Neural progenitor cell (in vitro differentiated cells): ENCODE measurements around the gene B3GLCT. TPM values are rescaled to one million over a fixed set of nuclear protein-coding genes. Genes with fewer than 3 reads are reported as not detected.
"Not testable (repeated sequence)": the region's sequence is repeated elsewhere in the genome, so short reads cannot be mapped to it uniquely, and the experiment has no call there.

Source experiments
- DNase-seq: peaks from one replicate; pipeline ENCODE4 v3.0.0-alpha.2; 2016; ENCODE audit warnings: low spot score
- H2AFZ ChIP-seq: fragments of 200-600 bp; sonication (generic); replicated peaks from 2 replicates; pipeline ENCODE4 v1.6.1; 2016; ENCODE audit warnings: antibody characterized with exemption
- H3F3A ChIP-seq: fragments of 200-600 bp; sonication (generic); 2 replicates; pipeline ENCODE4 v1.6.1; 2016; ENCODE audit warnings: antibody characterized with exemption, low read depth
- H3K27ac ChIP-seq: fragments of 200-600 bp; sonication (generic); 2 replicates; pipeline ENCODE4 v1.5.1; 2016; ENCODE audit warnings: mild to moderate bottlenecking
- H3K27me3 ChIP-seq: fragments of 200-600 bp; sonication (generic); 2 replicates; pipeline ENCODE4 v1.6.1; 2016; ENCODE audit warnings: mild to moderate bottlenecking, moderate library complexity
- H3K36me3 ChIP-seq: fragments of 200-600 bp; sonication (generic); 2 replicates; pipeline ENCODE4 v1.5.1; 2016
- H3K4me1 ChIP-seq: fragments of 200-600 bp; sonication (generic); 2 replicates; pipeline ENCODE4 v1.6.1; 2016; ENCODE audit warnings: mixed run types
- H3K4me2 ChIP-seq: fragments of 200-600 bp; sonication (generic); 2 replicates; pipeline ENCODE4 v1.6.1; 2016
- H3K4me3 ChIP-seq: fragments of 200-600 bp; sonication (generic); 2 replicates; pipeline ENCODE4 v1.5.1; 2016
- H3K79me2 ChIP-seq: fragments of 200-600 bp; sonication (generic); 2 replicates; pipeline ENCODE4 v1.6.1; 2016; ENCODE audit warnings: low read depth
- H3K9ac ChIP-seq: fragments of 200-600 bp; sonication (generic); 2 replicates; pipeline ENCODE4 v1.6.1; 2016
- H3K9me3 ChIP-seq: fragments of 200-600 bp; sonication (generic); 2 replicates; pipeline ENCODE4 v1.5.1; 2016; ENCODE audit warnings: low read depth
- H4K20me1 ChIP-seq: fragments of 200-600 bp; sonication (generic); 2 replicates; pipeline ENCODE4 v1.6.1; 2016; ENCODE audit warnings: low read depth
- H3K27ac Mint-ChIP-seq: 3 replicates; pipeline ENCODE4 v1.8.0; 2021; ENCODE audit warnings: mixed read lengths
- H3K27me3 Mint-ChIP-seq: 2 replicates; pipeline ENCODE4 v1.8.0; 2022; ENCODE audit warnings: low read depth, mild to moderate bottlenecking, inconsistent platforms, moderate library complexity, mixed read lengths; ENCODE audit not compliant: insufficient read depth
- H3K36me3 Mint-ChIP-seq: 3 replicates; pipeline ENCODE4 v1.8.0; 2021; ENCODE audit warnings: mixed read lengths
- H3K4me1 Mint-ChIP-seq: 3 replicates; pipeline ENCODE4 v1.8.0; 2021; ENCODE audit warnings: mixed read lengths
- H3K4me3 Mint-ChIP-seq: 3 replicates; pipeline ENCODE4 v1.8.0; 2021; ENCODE audit warnings: mild to moderate bottlenecking, moderate library complexity, mixed read lengths
- H3K9me3 Mint-ChIP-seq: 3 replicates; pipeline ENCODE4 v1.8.0; 2020; ENCODE audit warnings: mixed read lengths
- CTCF ChIP-seq: fragments of 200-600 bp; sonication (generic); IDR thresholded peaks from 2 replicates; pipeline ENCODE4 v1.5.1; 2017; ENCODE audit warnings: antibody characterized with exemption, mild to moderate bottlenecking
- EZH2 ChIP-seq: fragments of 200-600 bp; sonication (generic); IDR thresholded peaks from 2 replicates; pipeline ENCODE4 v1.6.1; 2017; ENCODE audit warnings: antibody characterized with exemption, mild to moderate bottlenecking, moderate library complexity
- EZH2phosphoT487 ChIP-seq: fragments of 200-600 bp; sonication (generic); IDR thresholded peaks from 2 replicates; pipeline ENCODE4 v1.6.1; 2017; ENCODE audit warnings: antibody characterized with exemption
- total RNA-seq: library from RNA; depleted of rRNA; stranded (reverse); fragments of >200 nt; gene quantifications from 2 replicates; pipeline ENCODE4 v1.2.3, GENCODE V29; 2015; ENCODE audit warnings: low replicate concordance

B3GLCT gene
- total RNA-seq, 1 donor from 2014 or later = 16.9 TPM

- H3K79me2 ChIP-seq = no peaks in the 10 kb centered on the region
- Mint-ChIP-seq H3K36me3 (peaks cover 32% of the 10 kb centered on the region), H3K9me3 (peaks cover 3% of the 10 kb centered on the region), H3K4me3 (no peak overlapping the region), H3K4me1 (no peaks in the 10 kb centered on the region), H3K27ac (no peak overlapping the region), H3K27me3 (no peaks in the 10 kb centered on the region)
- no peaks in the 10 kb centered on the region for H3K27me3 ChIP-seq
- H3K9me3 ChIP-seq = no peaks in the 10 kb centered on the region
- no peaks in the 10 kb centered on the region for H3F3A ChIP-seq
- H3K4me3 ChIP-seq = no peak overlapping the region
- H2AFZ ChIP-seq = no peak overlapping the region
- no peak overlapping the region for H3K4me2 ChIP-seq
- TF ChIP-seq EZH2phosphoT487 (no peak), EZH2 (no peak), CTCF (no peak)
- H3K36me3 ChIP-seq = no peaks in the 10 kb centered on the region
- peaks cover 4% of the 10 kb centered on the region for H3K4me1 ChIP-seq
- H3K9ac ChIP-seq = no peak overlapping the region
- H3K27ac ChIP-seq = no peak overlapping the region
- no peak for DNase-seq
- no peaks in the 10 kb centered on the region for H4K20me1 ChIP-seq
Observed at GRCh38 chr13:31331068-31331467, 131.3 kb downstream of the B3GLCT start.

GRCh38 chr13:31334547-31334946 is 134.8 kb downstream of the B3GLCT start:
- H3K4me3 Mint-ChIP-seq = no peak overlapping the region
- H3K4me3 ChIP-seq = no peak overlapping the region
- H2AFZ ChIP-seq = no peak overlapping the region
- no peaks in the 10 kb centered on the region for H3F3A ChIP-seq
- H3K27me3 ChIP-seq = no peaks in the 10 kb centered on the region
- H3K27me3 Mint-ChIP-seq = no peaks in the 10 kb centered on the region
- peaks cover 30% of the 10 kb centered on the region for H3K9me3 Mint-ChIP-seq
- no peaks in the 10 kb centered on the region for H3K9me3 ChIP-seq
- H3K4me1 Mint-ChIP-seq = no peaks in the 10 kb centered on the region
- H3K79me2 ChIP-seq = no peaks in the 10 kb centered on the region
- no peak for DNase-seq
- H3K9ac ChIP-seq = no peak overlapping the region
- H3K4me1 ChIP-seq = no peaks in the 10 kb centered on the region
- H3K36me3 ChIP-seq = no peaks in the 10 kb centered on the region
- peaks cover 12% of the 10 kb centered on the region for H3K36me3 Mint-ChIP-seq
- H3K4me2 ChIP-seq = no peak overlapping the region
- H3K27ac ChIP-seq = no peak overlapping the region
- H4K20me1 ChIP-seq = no peaks in the 10 kb centered on the region
- TF ChIP-seq EZH2phosphoT487 (no peak), EZH2 (no peak), CTCF (no peak)
- no peak overlapping the region for H3K27ac Mint-ChIP-seq

- Histone ChIP-seq H4K20me1 (no peaks in the 10 kb centered on the region), H3K4me3 (no peak overlapping the region), H3K9ac (no peak overlapping the region), H3K4me1 (no peaks in the 10 kb centered on the region), H3K9me3 (no peaks in the 10 kb centered on the region), H3K36me3 (no peaks in the 10 kb centered on the region), H3K27ac (no peak overlapping the region), H3K4me2 (no peak overlapping the region), H2AFZ (no peak overlapping the region), H3K79me2 (no peaks in the 10 kb centered on the region), H3F3A (no peaks in the 10 kb centered on the region), H3K27me3 (no peaks in the 10 kb centered on the region)
- H3K9me3 Mint-ChIP-seq = peaks cover 30% of the 10 kb centered on the region
- H3K27ac Mint-ChIP-seq = no peak overlapping the region
- H3K27me3 Mint-ChIP-seq = no peaks in the 10 kb centered on the region
- no peaks in the 10 kb centered on the region for H3K4me1 Mint-ChIP-seq
- peaks cover 8% of the 10 kb centered on the region for H3K36me3 Mint-ChIP-seq
- DNase-seq = no peak
- no peak overlapping the region for H3K4me3 Mint-ChIP-seq
- TF ChIP-seq CTCF = no peak
- no peak for TF ChIP-seq EZH2phosphoT487
- no peak for TF ChIP-seq EZH2
Observed at GRCh38 chr13:31334994-31335557, 135.3 kb downstream of the B3GLCT start.

- not testable (repeated sequence) for H3K9me3 ChIP-seq, H3K36me3 ChIP-seq, H2AFZ ChIP-seq, H3K9ac ChIP-seq, H4K20me1 ChIP-seq, H3K4me2 ChIP-seq, H3K4me3 Mint-ChIP-seq, H3K27ac ChIP-seq, H3K27me3 ChIP-seq, H3K4me1 Mint-ChIP-seq, H3K27me3 Mint-ChIP-seq, H3K36me3 Mint-ChIP-seq, H3F3A ChIP-seq, H3K4me1 ChIP-seq, H3K27ac Mint-ChIP-seq, H3K79me2 ChIP-seq, DNase-seq, H3K4me3 ChIP-seq
- H3K9me3 Mint-ChIP-seq = peaks cover 46% of the 10 kb centered on the region
Observed at GRCh38 chr13:31339616-31340015, 139.8 kb downstream of the B3GLCT start.

GRCh38 chr13:31340848-31341247 is 141.1 kb downstream of the B3GLCT start:
- not testable (repeated sequence) for H3K4me3 Mint-ChIP-seq, H3K4me3 ChIP-seq
- H3K9me3 Mint-ChIP-seq = peaks cover 46% of the 10 kb centered on the region

More at GRCh38 chr13:31340848-31341247, 141.1 kb downstream of the B3GLCT start:
- not testable (repeated sequence) for H3K27me3 ChIP-seq, H3K4me1 ChIP-seq, H3K4me1 Mint-ChIP-seq, H3K79me2 ChIP-seq, DNase-seq, H3F3A ChIP-seq, H3K27me3 Mint-ChIP-seq, H3K9ac ChIP-seq, H3K4me2 ChIP-seq, H3K36me3 ChIP-seq, H4K20me1 ChIP-seq, H3K27ac Mint-ChIP-seq, H3K36me3 Mint-ChIP-seq, H3K9me3 ChIP-seq, H3K27ac ChIP-seq, H2AFZ ChIP-seq
